Epithelial cell of prostate (primary cell): ENCODE data around the gene TRABD2A.

Source experiments
- DNase-seq: peaks from one replicate; pipeline ENCODE4 v3.0.0-alpha.2; 2011; ENCODE audit warnings: low read depth, low spot score
- H3K27ac ChIP-seq: fragments of 450-650 bp; 2 replicates; pipeline ENCODE4 v1.5.1; 2017; ENCODE audit warnings: mild to moderate bottlenecking

TRABD2A gene

DNA sequence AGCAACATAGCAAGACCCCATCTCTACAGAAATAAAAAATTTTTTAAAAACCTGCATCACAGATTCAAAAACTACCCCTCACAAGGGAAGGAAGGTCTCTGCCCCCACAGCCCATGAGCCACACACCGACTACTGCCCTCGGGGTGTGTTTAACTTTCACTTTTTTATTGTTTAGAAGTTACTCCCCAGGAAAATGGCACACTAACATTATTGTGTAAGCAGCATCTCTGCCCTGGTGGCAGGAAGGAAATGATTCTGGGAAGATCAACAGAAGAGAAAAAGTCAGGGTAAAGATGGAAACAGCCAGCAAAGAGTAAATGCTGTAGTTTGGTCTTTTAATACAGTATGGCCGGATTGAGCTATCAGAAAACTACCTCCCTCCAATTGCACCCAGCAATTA is 21.9 kb downstream of the TRABD2A start:
- no peak for DNase-seq
- no peak overlapping the region for H3K27ac ChIP-seq

DNA sequence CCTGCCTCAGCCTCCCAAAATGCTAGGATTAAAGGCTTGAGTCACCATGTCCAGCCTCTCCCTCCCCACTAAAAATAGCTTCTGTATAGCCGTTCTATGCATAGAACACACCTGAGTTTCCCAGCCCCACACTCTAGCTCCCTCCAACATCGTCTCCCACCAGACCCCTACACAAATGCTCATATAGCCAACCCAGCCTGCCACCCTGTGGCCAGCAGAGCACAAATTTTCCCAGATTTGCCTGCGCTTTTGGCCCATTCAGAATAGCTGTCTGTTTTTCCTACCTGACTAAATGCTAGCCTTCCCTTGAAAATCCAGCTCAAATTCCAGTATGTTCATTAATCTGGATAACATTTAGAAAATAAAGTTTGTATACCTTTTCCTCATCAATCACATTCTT is 22.8 kb downstream of the TRABD2A start:
- H3K27ac ChIP-seq, result no peak overlapping the region
- no peak for DNase-seq

DNA sequence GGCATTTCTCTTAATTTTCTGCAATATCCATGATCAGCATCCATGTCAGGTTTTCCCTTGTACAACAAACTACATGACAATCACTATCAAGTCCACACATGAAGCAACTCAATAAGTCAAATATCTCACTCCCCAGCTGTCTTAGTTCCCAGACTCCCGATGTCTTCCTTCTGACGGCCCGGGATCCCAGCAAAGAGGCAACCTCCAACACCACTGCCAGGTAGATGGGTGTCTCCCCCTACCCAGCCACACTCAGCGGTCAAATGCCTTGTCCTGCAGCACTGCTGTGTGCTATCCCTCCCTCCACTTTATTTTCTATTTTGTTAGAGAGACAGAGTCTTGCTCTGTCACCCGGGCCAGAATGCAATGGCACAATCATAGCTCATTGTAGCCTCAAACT is 23.3 kb downstream of the TRABD2A start:
- DNase-seq, result no peak
- H3K27ac ChIP-seq, result no peak overlapping the region

DNA sequence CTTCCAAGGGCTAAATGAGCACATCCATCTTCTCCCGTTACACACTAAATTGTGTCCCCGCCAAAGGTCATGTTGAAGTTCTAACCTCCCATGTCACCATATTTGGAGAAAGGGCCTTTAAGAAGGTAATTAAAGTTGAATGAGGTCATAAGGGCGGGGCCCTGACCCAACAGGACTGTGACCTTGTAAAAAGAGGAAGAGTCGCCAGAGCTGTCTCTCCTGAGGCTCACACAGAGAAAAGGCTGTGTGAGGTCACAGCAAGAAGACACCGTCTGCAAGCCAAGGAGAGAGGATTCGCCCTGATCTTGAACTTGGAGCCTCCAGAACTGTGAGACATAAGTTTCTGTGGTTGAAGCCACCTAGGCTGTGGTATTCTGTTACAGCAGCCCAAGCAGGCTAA is 24.1 kb downstream of the TRABD2A start:
- H3K27ac ChIP-seq, result no peak overlapping the region
- no peak for DNase-seq

DNA sequence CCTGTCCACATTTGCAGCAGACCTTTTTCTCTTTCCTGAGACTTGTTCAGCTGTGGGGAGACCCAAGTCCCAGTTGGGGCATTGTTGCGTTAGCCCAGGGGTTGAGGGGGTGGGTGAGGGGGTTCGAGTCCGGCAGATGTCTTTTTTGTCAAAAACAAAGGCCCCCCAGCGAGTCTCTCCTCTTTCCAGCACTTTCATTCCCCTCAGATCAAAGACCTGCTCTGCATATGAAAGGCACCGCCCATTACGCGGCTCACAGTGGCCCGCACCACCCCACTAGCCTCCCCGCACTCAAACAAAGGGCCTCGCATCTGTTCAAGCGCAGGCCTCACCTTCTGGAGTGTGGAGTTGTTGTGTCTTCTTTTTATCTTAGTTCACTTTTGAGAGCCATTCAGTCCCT is 25.2 kb downstream of the TRABD2A start:
- H3K27ac ChIP-seq, result no peak overlapping the region
- no peak for DNase-seq

DNA sequence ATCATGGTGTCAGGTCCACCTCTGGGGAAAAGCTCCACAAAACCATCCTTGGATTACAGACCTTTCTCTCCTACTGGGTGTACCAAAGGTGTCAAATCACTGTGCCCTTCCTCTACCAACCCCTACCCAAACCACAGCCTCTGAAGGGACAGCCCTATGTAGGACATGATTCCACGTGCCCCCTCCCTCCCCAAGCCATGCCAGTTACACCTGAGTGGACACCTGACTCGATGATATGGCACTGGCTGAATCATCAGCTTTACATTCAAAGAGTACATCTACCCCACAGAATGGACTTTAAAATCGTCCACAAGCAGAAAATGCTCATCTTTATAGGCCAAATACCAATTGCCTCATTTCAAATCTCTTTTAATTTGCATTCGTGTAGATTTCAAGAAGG is 26.0 kb downstream of the TRABD2A start:
- DNase-seq, result no peak
- no peak overlapping the region for H3K27ac ChIP-seq

DNA sequence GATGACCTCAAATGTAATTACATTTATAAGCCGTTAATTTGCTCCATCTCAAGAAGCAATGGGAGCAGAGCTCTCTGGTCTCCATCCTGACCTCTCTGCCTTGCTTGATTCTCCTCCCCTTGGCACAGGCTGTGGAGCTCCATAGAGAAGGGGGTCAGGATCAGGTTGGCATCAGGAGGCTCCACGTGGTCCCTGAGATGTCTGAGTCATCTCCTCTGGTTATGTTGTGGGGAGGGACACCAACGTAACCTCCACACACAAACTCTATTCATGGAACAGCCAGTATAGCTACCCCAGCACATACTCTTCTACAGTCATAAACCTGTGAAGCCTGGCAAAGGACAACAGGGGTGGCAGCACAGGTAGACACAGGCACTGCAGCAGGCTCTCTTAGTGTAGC is 29.0 kb downstream of the TRABD2A start:
- H3K27ac ChIP-seq, result no peak overlapping the region
- no peak for DNase-seq

DNA sequence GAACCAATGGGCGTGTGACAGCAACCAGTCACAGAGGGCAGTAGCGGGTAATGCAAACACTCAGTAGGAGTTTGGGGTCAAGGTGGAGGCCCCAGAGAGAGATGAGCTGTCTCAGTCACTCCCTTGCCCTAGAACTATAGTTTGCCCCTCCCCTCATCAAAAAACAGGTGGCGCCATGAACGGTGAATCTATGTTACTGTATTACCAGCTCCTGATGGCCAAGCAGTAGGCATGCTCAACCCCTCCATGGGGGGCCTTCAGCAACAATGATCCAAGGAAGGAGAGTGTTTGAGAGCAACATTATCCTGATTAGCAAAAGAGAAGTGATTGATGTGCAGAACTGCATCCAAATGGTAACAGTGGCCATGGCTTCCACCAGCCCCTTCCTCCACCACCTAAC is 30.4 kb downstream of the TRABD2A start:
- no peak overlapping the region for H3K27ac ChIP-seq
- no peak for DNase-seq

DNA sequence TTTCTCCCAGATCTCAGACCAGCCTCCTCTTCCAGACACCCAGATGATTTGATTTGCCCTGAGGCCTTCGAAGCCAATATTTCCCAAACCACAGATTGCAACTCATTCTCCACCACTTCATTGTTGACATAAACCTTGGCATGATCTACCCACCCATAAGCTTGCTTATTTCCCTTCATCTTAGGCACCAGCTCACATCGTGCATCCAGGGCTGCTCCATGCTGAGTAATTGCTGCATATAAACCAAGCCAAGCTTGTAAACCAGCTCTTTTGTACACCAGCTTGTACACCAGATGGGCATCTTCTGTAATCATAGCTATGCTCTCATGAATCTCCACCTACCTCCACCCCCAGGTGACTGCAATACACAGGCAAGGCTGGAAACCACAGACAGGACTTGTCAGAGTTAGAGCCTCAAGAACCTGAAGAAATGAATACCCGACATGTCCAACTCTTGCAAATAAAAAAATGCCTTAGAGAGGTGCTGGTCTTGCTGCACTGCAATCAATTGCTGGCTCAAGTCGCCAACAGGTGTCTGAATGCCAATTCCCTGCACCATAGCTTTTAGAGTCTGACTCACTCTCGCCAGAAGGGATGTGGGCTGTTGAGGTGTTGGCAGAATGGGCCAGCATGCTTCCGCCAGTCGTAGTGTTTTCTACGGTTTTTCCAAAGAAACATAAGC is 31.5 kb downstream of the TRABD2A start:
- DNase-seq, result peak; percentile 29
- no peak overlapping the region for H3K27ac ChIP-seq

DNA sequence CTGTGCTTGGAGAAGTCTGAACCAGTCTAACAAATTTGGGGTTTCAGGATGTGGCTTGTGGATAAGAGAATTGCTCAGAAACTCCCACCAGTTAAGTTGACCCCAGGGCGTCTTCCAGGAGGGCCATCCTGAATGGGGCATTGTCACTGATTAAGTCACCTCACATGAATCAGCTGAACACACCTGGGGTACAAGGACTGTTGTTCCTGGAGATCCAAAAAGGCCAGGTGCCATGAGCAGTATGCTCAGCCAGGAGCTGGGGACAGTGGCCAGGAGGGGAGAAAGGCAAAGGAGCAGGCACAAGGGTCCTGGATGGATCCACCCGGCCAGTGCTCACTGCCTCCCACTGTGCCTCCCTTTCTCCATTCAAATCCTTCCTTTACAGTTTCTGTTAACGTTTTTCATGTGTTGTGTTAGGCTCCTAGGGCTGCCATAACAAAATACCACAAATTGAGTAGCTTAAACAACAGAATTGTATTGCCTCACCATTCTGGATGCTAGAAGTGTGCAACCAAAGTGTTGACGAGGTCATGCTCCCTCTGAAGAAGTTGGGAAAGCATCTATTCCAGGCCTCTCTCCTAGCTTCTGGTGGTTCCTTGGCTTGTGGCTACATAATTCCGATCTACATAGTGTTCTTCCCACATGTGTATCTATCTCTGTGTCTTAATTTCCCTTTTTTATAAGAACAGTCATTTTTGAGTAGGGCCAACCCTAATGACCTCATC is 33.4 kb downstream of the TRABD2A start:
- DNase-seq, result no peak
- H3K27ac ChIP-seq, result no peak overlapping the region

DNA sequence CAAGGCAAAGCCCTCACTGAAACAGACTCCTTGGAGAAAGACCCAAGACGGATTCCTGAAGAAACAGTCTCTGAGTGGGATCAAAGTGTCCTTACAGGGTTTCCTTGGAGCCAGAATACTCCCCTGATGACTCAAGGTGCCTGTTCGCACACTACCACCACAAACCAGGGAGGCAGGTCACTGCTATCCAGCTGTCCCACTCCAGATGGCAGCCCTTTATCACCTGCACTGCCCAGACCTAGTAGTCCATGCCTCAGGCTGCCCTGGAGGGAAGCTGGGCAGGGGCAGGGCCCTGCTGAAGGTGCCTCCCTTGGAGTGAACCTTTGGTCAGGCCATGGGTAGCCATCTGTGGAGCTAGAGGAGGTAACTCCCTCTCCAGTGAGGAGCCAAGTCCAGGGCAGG is 34.1 kb downstream of the TRABD2A start:
- no peak overlapping the region for H3K27ac ChIP-seq
- no peak for DNase-seq

DNA sequence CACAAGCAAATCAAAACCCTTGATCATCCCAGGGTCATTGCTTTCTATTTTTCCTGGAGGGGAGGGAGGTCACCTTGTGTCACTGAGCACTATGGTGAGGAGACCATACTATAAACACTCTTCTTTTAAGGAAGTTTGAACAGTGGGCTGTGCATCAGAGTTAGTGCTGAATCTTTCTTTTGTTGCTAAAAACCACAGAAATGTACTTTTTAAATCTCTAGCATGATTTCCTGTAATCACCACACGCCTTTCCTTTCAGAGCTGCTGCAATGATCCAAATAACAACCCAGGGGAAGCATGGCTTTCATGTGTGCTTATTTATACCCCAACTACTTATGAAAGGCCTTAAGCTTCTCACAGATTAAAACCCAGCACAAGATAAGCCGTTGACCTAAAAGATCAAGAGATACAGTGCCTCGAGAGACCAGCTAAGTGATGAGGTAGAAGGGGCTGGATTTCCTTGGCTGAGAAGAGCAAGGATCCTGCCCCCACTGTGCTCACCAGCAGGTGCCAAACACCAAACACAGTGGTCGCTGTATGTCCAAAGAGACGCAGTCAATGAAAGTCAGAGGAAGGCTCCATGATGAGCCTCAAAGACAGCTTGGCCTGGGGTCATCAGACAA is 34.7 kb downstream of the TRABD2A start:
- DNase-seq, result no peak
- H3K27ac ChIP-seq, result no peak overlapping the region

DNA sequence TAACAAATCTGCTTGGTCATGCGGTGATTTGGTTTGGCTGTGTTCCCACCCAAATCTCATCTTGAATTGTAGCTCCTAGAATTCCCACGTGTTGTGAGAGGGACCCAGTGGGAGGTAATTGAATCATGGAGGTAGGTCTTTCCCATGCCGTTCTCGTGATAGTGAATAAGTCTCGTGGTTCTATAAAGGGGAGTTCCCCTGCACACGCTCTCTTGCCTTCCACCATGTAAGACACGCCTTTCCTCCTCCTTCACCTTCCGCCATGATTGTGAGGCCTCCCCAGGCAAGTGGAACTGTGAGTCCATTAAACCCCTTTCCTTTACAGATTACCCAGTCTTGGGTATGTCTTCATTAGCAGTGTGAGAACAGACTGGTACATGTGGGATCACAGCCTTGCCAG is 36.7 kb downstream of the TRABD2A start:
- no peak overlapping the region for H3K27ac ChIP-seq
- no peak for DNase-seq

DNA sequence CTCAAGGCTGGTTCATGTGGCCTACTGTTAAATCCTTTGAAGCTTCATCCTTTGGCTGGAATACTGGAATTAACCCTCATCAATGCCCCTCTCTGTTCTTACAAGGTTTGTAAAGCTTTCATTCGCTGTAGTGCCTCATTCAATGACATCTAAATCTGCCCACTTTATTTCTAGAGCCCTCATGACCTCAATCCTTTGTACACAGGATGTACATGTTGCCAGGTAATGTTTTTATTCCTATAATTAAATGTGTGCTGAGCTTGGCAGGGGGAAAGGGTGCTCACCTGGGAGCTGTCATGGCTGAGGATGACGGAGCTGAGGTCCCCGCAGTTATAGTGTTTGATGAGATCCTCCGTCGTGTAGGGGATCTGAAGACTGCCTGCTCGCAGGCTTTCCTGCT is 39.3 kb downstream of the TRABD2A start:
- DNase-seq, result no peak
- H3K27ac ChIP-seq, result no peak overlapping the region

DNA sequence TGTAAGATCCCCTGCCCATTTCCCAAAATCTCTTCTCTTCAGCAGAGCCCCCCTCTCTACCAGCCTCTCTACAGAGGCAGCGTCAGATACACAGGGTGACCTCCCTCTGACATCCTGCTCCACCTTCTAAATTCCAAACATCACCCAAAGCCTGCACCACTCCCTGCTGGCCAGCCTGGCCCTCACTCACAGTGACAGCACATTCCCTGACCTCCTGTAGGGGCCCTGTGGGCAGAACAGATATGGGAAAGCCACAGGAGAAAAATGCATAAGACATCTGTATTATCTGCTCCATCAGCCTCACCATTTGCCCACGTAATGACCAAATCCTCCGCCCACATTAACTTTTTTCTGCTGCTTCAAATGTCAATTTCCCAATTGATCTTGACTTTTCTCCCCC is 40.6 kb downstream of the TRABD2A start:
- DNase-seq, result no peak
- H3K27ac ChIP-seq, result no peak overlapping the region

DNA sequence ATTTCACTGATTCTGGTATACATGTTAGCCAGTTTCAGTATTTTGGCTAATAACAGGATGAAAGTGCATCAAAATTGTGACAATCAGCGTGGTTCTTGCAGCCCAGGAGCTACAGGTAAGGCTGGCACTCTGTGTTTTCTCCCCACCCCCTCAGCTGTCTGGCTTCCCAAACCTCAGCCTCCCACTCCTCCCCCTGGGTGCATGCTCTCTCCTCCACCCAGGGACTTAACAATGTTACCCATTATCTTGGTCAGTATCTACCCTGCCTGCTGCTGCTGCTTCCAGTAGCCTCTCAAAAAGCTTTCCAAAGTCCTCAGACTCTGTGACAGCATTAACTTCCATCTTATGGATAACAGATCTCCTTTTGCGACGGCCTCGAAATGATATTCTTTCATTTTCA is 41.0 kb downstream of the TRABD2A start:
- H3K27ac ChIP-seq, result no peak overlapping the region
- no peak for DNase-seq

DNA sequence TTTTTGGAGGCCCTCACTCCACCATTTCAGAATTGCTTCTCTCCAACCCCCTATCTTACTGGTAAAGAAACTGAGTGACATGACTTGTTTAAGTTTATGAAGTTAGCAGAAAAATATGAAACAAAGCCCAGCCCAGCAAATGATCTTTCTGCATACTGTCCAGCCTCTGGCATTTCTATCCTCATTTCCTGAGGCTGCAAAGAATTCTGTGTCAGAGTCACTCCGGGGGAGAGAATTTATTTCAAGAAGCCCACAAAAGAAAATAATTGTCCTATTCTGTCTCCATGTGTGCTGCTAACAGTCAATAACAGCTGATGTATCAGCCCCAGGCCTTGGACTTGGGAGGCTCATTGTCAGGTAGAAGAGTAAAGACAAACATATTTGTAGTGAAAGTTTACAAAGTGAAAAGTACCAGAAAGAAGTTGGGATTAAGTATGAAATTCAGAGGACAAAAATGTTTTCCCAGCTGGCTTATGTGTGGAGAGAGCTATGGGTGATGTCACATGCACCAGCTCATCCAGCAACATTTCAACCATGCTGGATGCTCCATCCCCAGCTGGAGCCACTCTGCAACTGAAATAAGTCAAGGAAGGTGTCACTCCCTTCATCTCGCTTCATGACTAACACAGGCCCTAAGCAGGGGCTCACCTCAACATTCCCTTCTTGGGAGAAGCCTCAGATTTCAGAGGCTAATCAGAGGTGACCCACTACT is 42.3 kb downstream of the TRABD2A start:
- no peak for DNase-seq
- H3K27ac ChIP-seq, result no peak overlapping the region

DNA sequence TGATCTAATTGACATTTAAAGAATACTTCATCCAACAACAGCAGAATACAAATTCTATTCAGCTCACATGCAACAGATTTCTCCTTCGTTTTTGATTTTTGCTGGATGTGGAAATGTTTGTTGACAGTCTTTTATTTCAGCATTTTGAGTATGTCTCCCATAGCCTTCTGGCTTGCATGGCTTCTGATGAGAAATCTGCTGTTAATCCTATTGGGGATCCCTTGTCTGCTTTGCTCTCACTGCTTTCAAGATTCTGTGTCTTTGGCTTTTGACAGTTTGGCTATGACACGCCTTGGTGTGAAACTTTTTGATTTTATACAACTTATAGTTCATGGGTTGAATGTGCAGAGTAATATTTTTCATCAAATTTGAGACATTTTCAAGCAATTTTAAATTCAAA is 44.7 kb downstream of the TRABD2A start:
- no peak for DNase-seq
- H3K27ac ChIP-seq, result no peak overlapping the region

DNA sequence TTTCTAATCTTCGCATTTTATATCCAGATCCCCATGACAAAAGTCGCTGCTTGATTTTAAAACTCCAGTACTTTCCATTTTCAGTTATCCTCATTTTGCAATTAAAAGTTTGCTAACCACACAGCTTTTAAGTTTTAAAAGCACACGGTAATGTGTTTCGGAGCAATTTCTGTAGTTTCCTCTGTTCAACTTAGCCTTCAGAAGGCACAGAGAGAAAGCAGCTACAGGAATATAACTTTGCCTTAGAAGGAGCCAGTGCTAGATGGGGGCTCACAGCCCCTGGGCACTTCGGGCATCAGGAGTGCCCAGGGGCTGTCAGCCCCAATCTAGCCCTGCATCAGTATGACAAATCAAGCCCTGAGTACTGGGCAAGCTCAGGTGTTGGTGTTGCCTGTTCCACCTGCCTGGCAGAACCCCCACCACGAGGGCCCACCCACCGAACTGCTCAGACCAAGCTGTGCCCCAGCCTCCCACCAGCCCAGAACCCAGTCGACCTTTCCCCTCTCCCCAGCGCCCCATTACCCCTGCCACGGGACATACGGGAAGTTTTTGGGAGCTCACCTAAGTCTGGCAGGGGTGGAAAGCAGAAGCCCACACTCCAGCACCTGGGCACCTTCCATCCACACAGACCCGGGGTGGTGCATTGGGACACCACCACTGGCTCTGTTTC is 47.3 kb downstream of the TRABD2A start:
- no peak overlapping the region for H3K27ac ChIP-seq
- no peak for DNase-seq

DNA sequence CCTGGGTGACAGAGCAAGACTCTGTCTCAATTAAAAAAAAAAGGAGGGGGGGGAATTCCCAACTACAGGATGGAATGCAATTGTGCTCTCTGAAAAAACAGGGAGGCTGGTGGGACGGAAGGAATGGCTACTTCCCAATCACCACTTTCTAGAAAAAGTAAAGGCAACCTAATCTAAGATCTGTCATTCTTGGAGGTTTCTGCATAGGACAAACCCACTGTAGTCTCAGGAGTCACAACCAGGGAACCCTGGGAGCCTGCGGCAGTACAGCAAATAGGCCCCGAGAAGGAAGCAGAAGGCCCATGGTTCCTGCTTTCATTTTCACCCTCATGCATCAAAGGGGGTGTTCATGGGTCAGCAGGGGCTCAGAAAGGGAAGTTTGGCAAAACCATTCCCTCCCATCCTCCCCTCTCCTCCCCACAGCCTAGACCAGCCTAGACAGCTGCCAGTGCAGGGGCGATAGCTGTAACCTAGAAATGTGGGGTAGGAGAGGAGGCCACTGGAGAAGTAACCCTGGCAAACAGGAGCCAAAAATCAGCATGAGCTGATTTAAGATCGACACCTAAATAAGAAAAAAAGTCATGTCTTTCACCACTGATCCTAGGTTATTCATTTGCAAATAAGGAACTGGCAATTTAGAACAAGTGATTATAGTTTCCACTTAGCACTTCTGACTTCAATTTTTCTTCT is 48.0 kb downstream of the TRABD2A start:
- H3K27ac ChIP-seq, result no peak overlapping the region
- no peak for DNase-seq
